Stimulated activated memory B cell treated with anti-CD40 and anti-IgM and Interleukin-4, amounts not matched to agents 10 μg/mL and 1 μg/mL and 100 μg/mL, for 72 hours (primary cell): ENCODE measurements around the gene SNAP29.
"Not testable (repeated sequence)": the region's sequence is repeated elsewhere in the genome, so short reads cannot be mapped to it uniquely, and the experiment has no call there.

Experiments used
- ATAC-seq: fragments of 150-1000 bp; cut with Tn5 transposase; 2 replicates; pipeline ENCODE4 v1.10.0; 2021
- H3K27ac Mint-ChIP-seq: one replicate; pipeline ENCODE4 v1.8.0; 2022; ENCODE audit warnings: mild to moderate bottlenecking, mixed read lengths
- H3K27me3 Mint-ChIP-seq: one replicate; pipeline ENCODE4 v1.8.0; 2022; ENCODE audit warnings: mixed read lengths
- H3K36me3 Mint-ChIP-seq: one replicate; pipeline ENCODE4 v1.8.0; 2022; ENCODE audit warnings: mixed read lengths
- H3K4me1 Mint-ChIP-seq: one replicate; pipeline ENCODE4 v1.8.0; 2022; ENCODE audit warnings: mixed read lengths
- H3K4me3 Mint-ChIP-seq: one replicate; pipeline ENCODE4 v1.8.0; 2022; ENCODE audit warnings: mild to moderate bottlenecking, moderate library complexity, mixed read lengths
- H3K9me3 Mint-ChIP-seq: one replicate; pipeline ENCODE4 v1.8.0; 2022; ENCODE audit warnings: mixed read lengths

The SNAP29 gene

GRCh38 chr22:20897737-20898136 lies 38.9 kb downstream of the SNAP29 start:
- H3K36me3 Mint-ChIP-seq, ATAC-seq, H3K4me1 Mint-ChIP-seq, H3K4me3 Mint-ChIP-seq, H3K27me3 Mint-ChIP-seq, H3K9me3 Mint-ChIP-seq, H3K27ac Mint-ChIP-seq: not testable (repeated sequence)

- Mint-ChIP-seq H3K27me3 (no peaks in the 10 kb centered on the region), H3K9me3 (no peaks in the 10 kb centered on the region), H3K27ac (no peak overlapping the region), H3K4me3 (no peak overlapping the region), H3K36me3 (no peaks in the 10 kb centered on the region), H3K4me1 (no peaks in the 10 kb centered on the region)
- ATAC-seq: no peak
Measured at GRCh38 chr22:20899827-20900423, 41.1 kb downstream of the SNAP29 start.

GRCh38 chr22:20901093-20902033 lies 42.6 kb downstream of the SNAP29 start:
- H3K27me3 Mint-ChIP-seq, H3K4me3 Mint-ChIP-seq, H3K4me1 Mint-ChIP-seq, H3K9me3 Mint-ChIP-seq, ATAC-seq, H3K36me3 Mint-ChIP-seq, H3K27ac Mint-ChIP-seq: not testable (repeated sequence)

- Mint-ChIP-seq H3K36me3 (no peaks in the 10 kb centered on the region), H3K4me3 (no peak overlapping the region), H3K4me1 (no peaks in the 10 kb centered on the region), H3K27me3 (peaks cover 12% of the 10 kb centered on the region), H3K9me3 (no peaks in the 10 kb centered on the region), H3K27ac (no peak overlapping the region)
- no peak for ATAC-seq
Measured at GRCh38 chr22:20903093-20903492, 44.3 kb downstream of the SNAP29 start.

GRCh38 chr22:20904008-20904979 lies 45.5 kb downstream of the SNAP29 start:
- H3K36me3 Mint-ChIP-seq: no peaks in the 10 kb centered on the region
- H3K4me1 Mint-ChIP-seq: no peaks in the 10 kb centered on the region
- H3K4me3 Mint-ChIP-seq: no peak overlapping the region
- no peaks in the 10 kb centered on the region for H3K9me3 Mint-ChIP-seq
- H3K27me3 Mint-ChIP-seq: peaks cover 12% of the 10 kb centered on the region
- H3K27ac Mint-ChIP-seq: no peak overlapping the region
- no peak for ATAC-seq

GRCh38 chr22:20904980-20905355 lies 46.2 kb downstream of the SNAP29 start:
- no peaks in the 10 kb centered on the region for H3K4me1 Mint-ChIP-seq
- H3K27me3 Mint-ChIP-seq: peaks cover 12% of the 10 kb centered on the region
- no peaks in the 10 kb centered on the region for H3K36me3 Mint-ChIP-seq
- H3K9me3 Mint-ChIP-seq: no peaks in the 10 kb centered on the region
- no peak overlapping the region for H3K27ac Mint-ChIP-seq
- no peak overlapping the region for H3K4me3 Mint-ChIP-seq
- ATAC-seq: no peak

- Mint-ChIP-seq H3K4me1 (no peaks in the 10 kb centered on the region), H3K4me3 (no peak overlapping the region), H3K27me3 (peaks cover 12% of the 10 kb centered on the region), H3K36me3 (no peaks in the 10 kb centered on the region), H3K27ac (no peak overlapping the region), H3K9me3 (no peaks in the 10 kb centered on the region)
- ATAC-seq: no peak
Measured at GRCh38 chr22:20905415-20906386, 46.9 kb downstream of the SNAP29 start.

- H3K4me3 Mint-ChIP-seq: no peak overlapping the region
- no peak overlapping the region for H3K27ac Mint-ChIP-seq
- H3K27me3 Mint-ChIP-seq: peaks cover 12% of the 10 kb centered on the region
- H3K36me3 Mint-ChIP-seq: no peaks in the 10 kb centered on the region
- no peak for ATAC-seq
- H3K4me1 Mint-ChIP-seq: no peaks in the 10 kb centered on the region
- H3K9me3 Mint-ChIP-seq: no peaks in the 10 kb centered on the region
Measured at GRCh38 chr22:20906387-20906767, 47.6 kb downstream of the SNAP29 start.

- H3K4me3 Mint-ChIP-seq, ATAC-seq, H3K9me3 Mint-ChIP-seq, H3K4me1 Mint-ChIP-seq, H3K36me3 Mint-ChIP-seq, H3K27ac Mint-ChIP-seq: not testable (repeated sequence)
- peaks cover 12% of the 10 kb centered on the region for H3K27me3 Mint-ChIP-seq
Measured at GRCh38 chr22:20908717-20909116, 49.9 kb downstream of the SNAP29 start.

GRCh38 chr22:20909543-20910303 lies 50.9 kb downstream of the SNAP29 start:
- H3K4me1 Mint-ChIP-seq: peaks cover 4% of the 10 kb centered on the region
- H3K4me3 Mint-ChIP-seq: no peak overlapping the region
- no peak overlapping the region for H3K27ac Mint-ChIP-seq
- no peak for ATAC-seq
- H3K36me3 Mint-ChIP-seq: no peaks in the 10 kb centered on the region
- H3K27me3 Mint-ChIP-seq: peaks cover 12% of the 10 kb centered on the region
- no peaks in the 10 kb centered on the region for H3K9me3 Mint-ChIP-seq

- Mint-ChIP-seq H3K4me1 (peaks cover 14% of the 10 kb centered on the region), H3K36me3 (no peaks in the 10 kb centered on the region), H3K27ac (no peak overlapping the region), H3K4me3 (no peak overlapping the region), H3K9me3 (no peaks in the 10 kb centered on the region), H3K27me3 (no peaks in the 10 kb centered on the region)
- no peak for ATAC-seq
Measured at GRCh38 chr22:20912494-20912893, 53.7 kb downstream of the SNAP29 start.

- Mint-ChIP-seq H3K4me1 (peaks cover 55% of the 10 kb centered on the region), H3K27me3 (no peaks in the 10 kb centered on the region)
Measured at GRCh38 chr22:20916916-20917810, 58.4 kb downstream of the SNAP29 start, which contains the start of gene CRKL. CRKL (plus strand) TSS chr22:20917407; CDS start chr22:20917935, 528 bp downstream.

GRCh38 chr22:20918663-20919218 lies 59.9 kb downstream of the SNAP29 start:
- H3K27me3 Mint-ChIP-seq: no peaks in the 10 kb centered on the region
- peak overlapping the region; percentile 77 for H3K27ac Mint-ChIP-seq
- peaks cover 16% of the 10 kb centered on the region for H3K36me3 Mint-ChIP-seq
- H3K9me3 Mint-ChIP-seq: no peaks in the 10 kb centered on the region
- peak overlapping the region; percentile 94 for H3K4me3 Mint-ChIP-seq
- ATAC-seq: no peak
- peaks cover 61% of the 10 kb centered on the region for H3K4me1 Mint-ChIP-seq

More at GRCh38 chr22:20916916-20917810, 58.4 kb downstream of the SNAP29 start, which contains the start of gene CRKL:
- H3K36me3 Mint-ChIP-seq: peaks cover 12% of the 10 kb centered on the region
- peak within 1 kb of the TSS; percentile 94 for H3K4me3 Mint-ChIP-seq
- H3K27ac Mint-ChIP-seq: peak within 1 kb of the TSS; percentile 77
- H3K9me3 Mint-ChIP-seq: no peaks in the 10 kb centered on the region
- ATAC-seq: peak; percentile 100
